DMS 273 (cell line): ENCODE results near the gene NUMA1.

Source experiments
- DNase-seq: peaks from one replicate; lab custom pipeline; 2025; ENCODE audit not compliant: unreplicated experiment; lab: John Stamatoyannopoulos, UW

The NUMA1 gene

GRCh38 chr11:71977090-71977489, 103.3 kb downstream of the NUMA1 start:
- DNase-seq: no peak

- no peak for DNase-seq
These were observed 103.8 kb downstream of the NUMA1 start for GRCh38 chr11:71976551-71976950.

- DNase-seq: no peak
These were observed 108.7 kb downstream of the NUMA1 start for GRCh38 chr11:71971680-71972079.

GRCh38 chr11:71964641-71965040, 115.7 kb downstream of the NUMA1 start:
- no peak for DNase-seq

- no peak for DNase-seq
These were observed 116.9 kb downstream of the NUMA1 start for GRCh38 chr11:71963468-71963867.

- no peak for DNase-seq
These were observed 117.8 kb downstream of the NUMA1 start for GRCh38 chr11:71962428-71963038.

GRCh38 chr11:71955898-71956456, 124.4 kb downstream of the NUMA1 start:
- DNase-seq: no peak
